ENCODE results near the gene DLK2. TPM values are rescaled to one million over a fixed set of nuclear protein-coding genes. Genes with fewer than 3 reads are reported as not detected.
"Not testable (repeated sequence)": the region's sequence is repeated elsewhere in the genome, so short reads cannot be mapped to it uniquely, and the experiment has no call there.

DLK2 gene
- total and polyA plus RNA-seq, 9 donors: 1.7 to 3.5 (median 2.3) TPM

GRCh38 chr6:43468748-43469681, 13.7 kb upstream of the DLK2 start:
- DNase-seq: no peak
- Histone ChIP-seq H3K27me3 (ENCODE audit: control insufficient read depth, insufficient read depth, low read length) (peaks cover 6% of the 10 kb centered on the region), H3K4me1 (ENCODE audit: control insufficient read depth, insufficient read depth, low read length) (no peaks in the 10 kb centered on the region), H3K4me3 (ENCODE audit: low read length) (no peak overlapping the region), H3K27ac (ENCODE audit: low read length) (no peak overlapping the region), H3K36me3 (ENCODE audit: control insufficient read depth, insufficient read depth, low read length) (no peaks in the 10 kb centered on the region), H3K9me3 (replicated peaks; ENCODE audit: control insufficient read depth, low read depth, low read length) (no peaks in the 10 kb centered on the region)
- 69% methylated on average over 4 of the region's 13 CpGs for WGBS (ENCODE audit: insufficient coverage)

- Histone ChIP-seq H3K27me3 (ENCODE audit: control insufficient read depth, insufficient read depth, low read length) (peaks cover 6% of the 10 kb centered on the region), H3K36me3 (ENCODE audit: control insufficient read depth, insufficient read depth, low read length) (no peaks in the 10 kb centered on the region), H3K4me3 (ENCODE audit: low read length) (no peak overlapping the region), H3K9me3 (replicated peaks; ENCODE audit: control insufficient read depth, low read depth, low read length) (no peaks in the 10 kb centered on the region), H3K27ac (ENCODE audit: low read length) (no peak overlapping the region), H3K4me1 (ENCODE audit: control insufficient read depth, insufficient read depth, low read length) (no peaks in the 10 kb centered on the region)
- DNase-seq: no peak
- 53% methylated on average over 4 of the region's 4 CpGs for WGBS (ENCODE audit: insufficient coverage)
Measured at GRCh38 chr6:43468240-43468639, 12.9 kb upstream of the DLK2 start.

- no peak for DNase-seq
- H3K27me3 ChIP-seq (ENCODE audit: control insufficient read depth, insufficient read depth, low read length): peaks cover 6% of the 10 kb centered on the region
- H3K36me3 ChIP-seq (ENCODE audit: control insufficient read depth, insufficient read depth, low read length): no peaks in the 10 kb centered on the region
- no peaks in the 10 kb centered on the region for H3K9me3 ChIP-seq (replicated peaks; ENCODE audit: control insufficient read depth, low read depth, low read length)
- 77% methylated on average over 4 of the region's 4 CpGs for whole genome bisulfite sequencing (ENCODE audit: insufficient coverage)
- no peaks in the 10 kb centered on the region for H3K4me1 ChIP-seq (ENCODE audit: control insufficient read depth, insufficient read depth, low read length)
- no peak overlapping the region for H3K4me3 ChIP-seq (ENCODE audit: low read length)
- no peak overlapping the region for H3K27ac ChIP-seq (ENCODE audit: low read length)
Measured at GRCh38 chr6:43467752-43468151, 12.4 kb upstream of the DLK2 start.

- not testable (repeated sequence) for DNase-seq; H3K27ac ChIP-seq (ENCODE audit: low read length); H3K4me1 ChIP-seq (ENCODE audit: control insufficient read depth, insufficient read depth, low read length); H3K36me3 ChIP-seq (ENCODE audit: control insufficient read depth, insufficient read depth, low read length); H3K4me3 ChIP-seq (ENCODE audit: low read length); H3K27me3 ChIP-seq (ENCODE audit: control insufficient read depth, insufficient read depth, low read length); H3K9me3 ChIP-seq (replicated peaks; ENCODE audit: control insufficient read depth, low read depth, low read length)
- 83% methylated on average over 3 of the region's 5 CpGs for WGBS (ENCODE audit: insufficient coverage)
Measured at GRCh38 chr6:43467265-43467664, 11.9 kb upstream of the DLK2 start.

- no peak for DNase-seq
- no peaks in the 10 kb centered on the region for H3K9me3 ChIP-seq (replicated peaks; ENCODE audit: control insufficient read depth, low read depth, low read length)
- no peaks in the 10 kb centered on the region for H3K4me1 ChIP-seq (ENCODE audit: control insufficient read depth, insufficient read depth, low read length)
- H3K27me3 ChIP-seq (ENCODE audit: control insufficient read depth, insufficient read depth, low read length): peaks cover 10% of the 10 kb centered on the region
- no CpG with 5 or more reads among the region's 2 CpGs for WGBS (ENCODE audit: insufficient coverage)
- H3K4me3 ChIP-seq (ENCODE audit: low read length): no peak overlapping the region
- H3K36me3 ChIP-seq (ENCODE audit: control insufficient read depth, insufficient read depth, low read length): no peaks in the 10 kb centered on the region
- no peak overlapping the region for H3K27ac ChIP-seq (ENCODE audit: low read length)
Measured at GRCh38 chr6:43465948-43466347, 10.6 kb upstream of the DLK2 start.

- H3K36me3 ChIP-seq (ENCODE audit: control insufficient read depth, insufficient read depth, low read length): no peaks in the 10 kb centered on the region
- peaks cover 13% of the 10 kb centered on the region for H3K27me3 ChIP-seq (ENCODE audit: control insufficient read depth, insufficient read depth, low read length)
- no peaks in the 10 kb centered on the region for H3K9me3 ChIP-seq (replicated peaks; ENCODE audit: control insufficient read depth, low read depth, low read length)
- no peak overlapping the region for H3K4me3 ChIP-seq (ENCODE audit: low read length)
- H3K4me1 ChIP-seq (ENCODE audit: control insufficient read depth, insufficient read depth, low read length): no peaks in the 10 kb centered on the region
- WGBS (ENCODE audit: insufficient coverage): 88% methylated on average over 6 of the region's 8 CpGs
- no peak for DNase-seq
- no peak overlapping the region for H3K27ac ChIP-seq (ENCODE audit: low read length)
Measured at GRCh38 chr6:43464337-43464736, 9.0 kb upstream of the DLK2 start.

- H3K36me3 ChIP-seq (ENCODE audit: control insufficient read depth, insufficient read depth, low read length): no peaks in the 10 kb centered on the region
- H3K4me1 ChIP-seq (ENCODE audit: control insufficient read depth, insufficient read depth, low read length): no peaks in the 10 kb centered on the region
- no peak overlapping the region for H3K27ac ChIP-seq (ENCODE audit: low read length)
- 77% methylated on average over 5 of the region's 5 CpGs for WGBS (ENCODE audit: insufficient coverage)
- H3K4me3 ChIP-seq (ENCODE audit: low read length): no peak overlapping the region
- H3K9me3 ChIP-seq (replicated peaks; ENCODE audit: control insufficient read depth, low read depth, low read length): no peaks in the 10 kb centered on the region
- peaks cover 25% of the 10 kb centered on the region for H3K27me3 ChIP-seq (ENCODE audit: control insufficient read depth, insufficient read depth, low read length)
- no peak for DNase-seq
Measured at GRCh38 chr6:43461936-43462335, 6.6 kb upstream of the DLK2 start.

GRCh38 chr6:43460032-43460431, 4.7 kb upstream of the DLK2 start:
- Histone ChIP-seq H3K4me3 (ENCODE audit: low read length) (no peak overlapping the region), H3K9me3 (replicated peaks; ENCODE audit: control insufficient read depth, low read depth, low read length) (no peaks in the 10 kb centered on the region), H3K27ac (ENCODE audit: low read length) (no peak overlapping the region), H3K27me3 (ENCODE audit: control insufficient read depth, insufficient read depth, low read length) (peaks cover 37% of the 10 kb centered on the region), H3K4me1 (ENCODE audit: control insufficient read depth, insufficient read depth, low read length) (peaks cover 7% of the 10 kb centered on the region), H3K36me3 (ENCODE audit: control insufficient read depth, insufficient read depth, low read length) (no peaks in the 10 kb centered on the region)
- DNase-seq: no peak
- WGBS (ENCODE audit: insufficient coverage): 73% methylated on average over 2 of the region's 4 CpGs

GRCh38 chr6:43459535-43459934, 4.2 kb upstream of the DLK2 start:
- Histone ChIP-seq H3K9me3 (replicated peaks; ENCODE audit: control insufficient read depth, low read depth, low read length) (no peaks in the 10 kb centered on the region), H3K27me3 (ENCODE audit: control insufficient read depth, insufficient read depth, low read length) (peaks cover 42% of the 10 kb centered on the region)
- WGBS (ENCODE audit: insufficient coverage): no CpG with 5 or more reads among the region's 1 CpG

GRCh38 chr6:43458154-43458553, 2.8 kb upstream of the DLK2 start:
- not testable (repeated sequence) for H3K4me3 ChIP-seq (ENCODE audit: low read length); H3K27ac ChIP-seq (ENCODE audit: low read length); H3K9me3 ChIP-seq (replicated peaks; ENCODE audit: control insufficient read depth, low read depth, low read length); H3K36me3 ChIP-seq (ENCODE audit: control insufficient read depth, insufficient read depth, low read length); DNase-seq
- WGBS (ENCODE audit: insufficient coverage): 94% methylated on average over 15 of the region's 15 CpGs
- Histone ChIP-seq H3K27me3 (ENCODE audit: control insufficient read depth, insufficient read depth, low read length) (peaks cover 46% of the 10 kb centered on the region), H3K4me1 (ENCODE audit: control insufficient read depth, insufficient read depth, low read length) (peaks cover 15% of the 10 kb centered on the region)

More at GRCh38 chr6:43459535-43459934, 4.2 kb upstream of the DLK2 start:
- Histone ChIP-seq H3K4me1 (ENCODE audit: control insufficient read depth, insufficient read depth, low read length) (peaks cover 12% of the 10 kb centered on the region), H3K27ac (ENCODE audit: low read length) (no peak overlapping the region), H3K36me3 (ENCODE audit: control insufficient read depth, insufficient read depth, low read length) (no peaks in the 10 kb centered on the region), H3K4me3 (ENCODE audit: low read length) (no peak overlapping the region)
- no peak for DNase-seq
